ENCODE results near the gene ATP8B1.

GRCh38 chr18:57621246-57621604 lies 181.9 kb downstream of the ATP8B1 start:
- TF ChIP-seq EZH2phosphoT487 (IDR thresholded peaks at IDR 0.05; ENCODE audit: insufficient read depth, low read depth) (no peak), EZH2 (IDR thresholded peaks at IDR 0.05; ENCODE audit: insufficient read depth, poor library complexity, severe bottlenecking) (no peak)

All from GM23248 (cell line).